Measurements from ENCODE around the gene SLK.

DNA sequence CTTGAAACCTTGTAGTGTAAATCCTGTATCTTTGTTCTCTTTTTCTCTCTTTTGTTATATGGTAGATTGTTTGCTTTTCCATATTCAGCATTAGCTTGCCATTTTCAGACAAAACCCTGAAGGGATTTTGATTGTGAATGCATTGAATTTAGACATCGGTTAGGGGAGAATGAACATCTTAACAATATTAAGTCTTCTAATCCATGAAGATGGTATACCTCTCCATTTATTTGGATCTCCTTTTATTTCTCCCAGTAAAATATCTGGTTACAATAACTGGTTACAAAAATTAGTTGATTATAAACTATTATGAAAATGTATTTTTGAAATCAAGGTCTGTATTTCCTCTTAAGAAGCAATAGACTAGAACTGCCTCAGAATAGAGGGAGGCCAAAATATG lies 12.4 kb upstream of the SLK start:
- TF ChIP-seq, protein P1, sequence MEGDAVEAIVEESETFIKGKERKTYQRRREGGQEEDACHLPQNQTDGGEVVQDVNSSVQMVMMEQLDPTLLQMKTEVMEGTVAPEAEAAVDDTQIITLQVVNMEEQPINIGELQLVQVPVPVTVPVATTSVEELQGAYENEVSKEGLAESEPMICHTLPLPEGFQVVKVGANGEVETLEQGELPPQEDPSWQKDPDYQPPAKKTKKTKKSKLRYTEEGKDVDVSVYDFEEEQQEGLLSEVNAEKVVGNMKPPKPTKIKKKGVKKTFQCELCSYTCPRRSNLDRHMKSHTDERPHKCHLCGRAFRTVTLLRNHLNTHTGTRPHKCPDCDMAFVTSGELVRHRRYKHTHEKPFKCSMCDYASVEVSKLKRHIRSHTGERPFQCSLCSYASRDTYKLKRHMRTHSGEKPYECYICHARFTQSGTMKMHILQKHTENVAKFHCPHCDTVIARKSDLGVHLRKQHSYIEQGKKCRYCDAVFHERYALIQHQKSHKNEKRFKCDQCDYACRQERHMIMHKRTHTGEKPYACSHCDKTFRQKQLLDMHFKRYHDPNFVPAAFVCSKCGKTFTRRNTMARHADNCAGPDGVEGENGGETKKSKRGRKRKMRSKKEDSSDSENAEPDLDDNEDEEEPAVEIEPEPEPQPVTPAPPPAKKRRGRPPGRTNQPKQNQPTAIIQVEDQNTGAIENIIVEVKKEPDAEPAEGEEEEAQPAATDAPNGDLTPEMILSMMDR (conservative IDR thresholded peaks at IDR 0.05): no peak
- TF ChIP-seq ZFX (IDR thresholded peaks at IDR 0.05): no peak

Measured in C4-2B (cell line).